Thoracic aorta endothelial cell (primary cell): Measurements from ENCODE around the gene IL1R1. TPM values are rescaled to one million over a fixed set of nuclear protein-coding genes. Genes with fewer than 3 reads are reported as not detected.

ENCODE experiments used
- total RNA-seq: library from RNA; depleted of rRNA; stranded (reverse); fragments of >200 nt; gene quantifications from 2 replicates; pipeline ENCODE4 v1.2.3, GENCODE V29; 2012

The IL1R1 gene, protein sequence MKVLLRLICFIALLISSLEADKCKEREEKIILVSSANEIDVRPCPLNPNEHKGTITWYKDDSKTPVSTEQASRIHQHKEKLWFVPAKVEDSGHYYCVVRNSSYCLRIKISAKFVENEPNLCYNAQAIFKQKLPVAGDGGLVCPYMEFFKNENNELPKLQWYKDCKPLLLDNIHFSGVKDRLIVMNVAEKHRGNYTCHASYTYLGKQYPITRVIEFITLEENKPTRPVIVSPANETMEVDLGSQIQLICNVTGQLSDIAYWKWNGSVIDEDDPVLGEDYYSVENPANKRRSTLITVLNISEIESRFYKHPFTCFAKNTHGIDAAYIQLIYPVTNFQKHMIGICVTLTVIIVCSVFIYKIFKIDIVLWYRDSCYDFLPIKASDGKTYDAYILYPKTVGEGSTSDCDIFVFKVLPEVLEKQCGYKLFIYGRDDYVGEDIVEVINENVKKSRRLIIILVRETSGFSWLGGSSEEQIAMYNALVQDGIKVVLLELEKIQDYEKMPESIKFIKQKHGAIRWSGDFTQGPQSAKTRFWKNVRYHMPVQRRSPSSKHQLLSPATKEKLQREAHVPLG
- 5.4 and 10.9 TPM in 2 replicates for total RNA-seq

DNA sequence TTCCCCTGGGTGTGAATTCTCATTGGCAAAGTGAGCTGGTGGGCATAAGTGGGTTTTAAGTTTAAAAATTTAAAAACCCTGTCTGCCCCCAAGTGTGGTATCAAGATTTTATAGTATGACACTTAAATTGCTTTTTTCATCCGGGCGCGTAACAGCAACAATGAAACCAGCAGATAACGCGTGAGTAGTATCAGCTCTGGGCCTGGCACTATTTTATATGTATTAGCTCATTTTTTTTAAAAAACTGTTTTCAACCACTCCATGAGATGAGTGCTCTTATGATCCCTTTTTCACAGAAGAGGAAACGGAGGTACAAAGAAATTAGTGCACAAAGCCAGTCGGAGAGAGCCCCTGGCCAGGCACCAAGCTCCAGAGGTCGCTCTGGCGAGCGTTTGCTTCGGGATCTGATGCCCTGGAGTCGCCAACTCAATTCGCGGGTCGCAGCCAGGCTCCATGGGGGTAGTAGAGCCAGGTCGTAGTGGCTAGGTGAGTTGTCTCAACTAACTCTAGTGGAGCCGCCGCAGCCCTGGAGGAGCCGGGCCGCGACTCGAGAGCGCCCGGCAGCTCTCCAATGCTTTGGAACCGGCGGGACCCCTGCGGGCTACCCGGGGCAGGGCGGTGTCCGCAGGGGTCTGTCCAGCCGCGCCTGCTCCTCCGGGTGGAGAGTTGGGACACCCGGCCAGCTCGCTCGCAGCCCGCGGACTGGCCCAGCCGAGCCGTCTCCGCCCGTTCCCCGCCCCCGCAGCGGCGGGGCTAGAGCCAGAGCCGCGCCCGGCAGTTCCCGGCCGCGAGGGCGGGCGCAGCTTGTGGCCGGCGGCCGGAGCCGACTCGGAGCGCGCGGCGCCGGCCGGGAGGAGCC is at the start of gene IL1R1:
TSS of gene IL1R1 (plus strand) at position 777 of the 859 bp plus-strand sequence. CDS start 14,979 bp downstream, outside the sequence.

DNA sequence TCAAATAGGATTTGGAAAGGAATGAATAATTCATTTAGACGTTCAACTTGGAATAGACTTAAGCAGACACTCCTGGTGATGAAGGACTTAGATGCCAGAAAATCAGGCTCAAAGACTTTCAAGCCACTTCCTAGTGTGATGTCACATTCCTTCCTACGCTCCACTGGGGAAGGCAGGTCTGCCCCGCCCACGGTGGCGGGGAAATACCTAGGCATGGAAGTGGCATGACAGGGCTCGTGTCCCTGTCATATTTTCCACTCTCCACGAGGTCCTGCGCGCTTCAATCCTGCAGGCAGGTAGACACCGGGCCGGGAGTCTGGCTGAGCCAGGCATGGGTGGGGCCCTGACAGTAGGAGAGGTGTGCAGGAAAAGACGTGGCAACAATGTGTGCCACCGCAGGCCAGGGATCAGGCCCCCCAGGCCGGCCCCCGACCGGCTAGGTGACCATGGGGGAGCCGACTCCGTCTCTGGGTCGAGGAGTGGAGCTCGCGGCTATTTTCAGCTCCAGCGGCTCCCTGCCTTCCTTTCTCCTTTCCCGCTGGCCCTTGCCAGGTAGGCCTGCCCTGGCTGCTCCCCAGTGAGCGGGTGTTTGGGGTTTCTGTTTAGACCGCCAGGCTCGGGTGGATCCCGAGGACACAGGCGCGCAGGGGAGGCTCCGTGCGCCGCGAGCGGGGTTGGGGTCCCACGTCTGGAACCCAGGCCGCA is 44.4 kb downstream of the IL1R1 start, which contains the start of gene IL1RL2:
TSS of gene IL1RL2 (plus strand) at position 233 of the 705 bp plus-strand sequence. CDS start 845 bp downstream, outside the sequence.

Other genes with a start within 250 kb of the IL1R1 start
- 0.27 TPM in 1 of 2 replicates, not detected in the other for gene IL1R2, start 150.8 kb upstream of the IL1R1 start, total RNA-seq
- 0.07 TPM in 1 of 2 replicates, not detected in the other for gene IL1RL2, start 44.3 kb downstream of the IL1R1 start, total RNA-seq
- 159 and 193 TPM in 2 replicates for gene IL1RL1, start 168.8 kb downstream of the IL1R1 start, total RNA-seq
- gene IL18R1, start 213.1 kb downstream of the IL1R1 start, total RNA-seq: 6.4 TPM in 2 replicates